ENCODE data around the gene ALKBH6.

The ALKBH6 gene

DNA sequence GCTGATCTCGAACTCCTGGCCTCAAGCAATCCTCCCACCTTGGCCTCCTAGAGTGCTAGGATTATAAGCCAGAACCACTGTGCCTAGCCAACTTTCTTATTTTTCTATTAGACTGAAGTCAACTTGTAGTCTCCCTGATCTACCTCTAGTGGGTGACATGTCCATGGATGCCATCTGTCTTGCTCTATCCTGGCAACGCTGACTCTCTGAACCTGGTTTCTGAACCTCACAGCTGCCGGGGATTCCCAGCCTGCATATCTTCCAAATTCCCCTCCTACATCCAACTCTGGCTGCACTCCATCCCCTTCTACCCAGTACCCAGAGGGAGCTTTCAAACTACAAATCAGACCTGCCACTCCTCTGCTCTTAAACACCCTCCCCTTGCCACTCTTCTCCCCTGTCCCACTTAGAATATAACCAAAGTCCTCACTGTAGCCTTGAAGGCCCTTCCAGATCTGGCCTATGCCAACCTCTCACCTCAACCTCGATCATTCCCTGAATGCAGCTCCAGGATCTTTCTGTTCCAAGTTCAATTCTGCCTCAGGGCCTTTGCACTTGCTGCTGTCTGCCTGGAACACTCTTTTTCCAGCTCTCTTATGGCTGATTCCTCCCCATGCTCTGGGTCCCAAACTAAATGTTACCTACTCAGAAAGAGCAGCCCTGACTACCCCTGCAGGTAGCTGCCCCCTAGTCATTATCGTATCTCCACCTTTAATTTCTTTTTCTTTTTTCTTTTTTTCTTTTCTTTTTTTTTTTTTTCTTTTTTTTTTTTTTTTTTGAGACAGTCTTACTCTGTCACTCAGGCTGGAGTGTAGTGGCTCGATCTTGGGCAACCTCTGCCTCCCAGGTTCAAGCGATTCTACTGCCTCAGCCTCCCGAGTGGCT lies 16.5 kb upstream of the ALKBH6 start:
- Histone ChIP-seq H3K4me2 (ENCODE audit: insufficient read depth, low read length, poor library complexity, severe bottlenecking) (no peak overlapping the region), H3K79me1 (ENCODE audit: low read depth, low read length) (peaks cover 3% of the 10 kb centered on the region), H4K91ac (ENCODE audit: low read depth, low read length, poor library complexity) (no peak overlapping the region), H3K9ac (ENCODE audit: low read depth, low read length, poor library complexity) (no peak overlapping the region), H3K4ac (ENCODE audit: low read length) (no peak overlapping the region), H3K9me3 (replicated peaks in 1 of 2; ENCODE audit: control insufficient read depth in 2 of 2, insufficient read depth in 1 of 2, low read depth in 1 of 2, low read length in 2 of 2) (peaks cover 0 to 2% of the 10 kb centered on the region in 2 donors), H4K8ac (ENCODE audit: low read depth, low read length) (no peak overlapping the region), H3K23ac (ENCODE audit: low read depth, low read length, poor library complexity) (no peak overlapping the region), H3K27ac (replicated peaks; ENCODE audit: low read length) (no peak overlapping the region), H3K18ac (ENCODE audit: low read length) (no peak overlapping the region), H3K4me1 (ENCODE audit: control insufficient read depth in 2 of 2, insufficient read depth in 1 of 2, low read depth in 1 of 2, low read length in 2 of 2) (peaks cover 4 to 7% of the 10 kb centered on the region in 2 donors), H3K4me3 (ENCODE audit: low read length in 2 of 2) (no peak overlapping the region), H2BK5ac (ENCODE audit: low read length) (no peak overlapping the region), H3K36me3 (replicated peaks in 1 of 2; ENCODE audit: control insufficient read depth in 2 of 2, insufficient read depth in 2 of 2, low read length in 2 of 2) (peaks cover 27 to 35% of the 10 kb centered on the region in 2 donors), H2BK15ac (ENCODE audit: low read length) (no peak overlapping the region), H3K27me3 (ENCODE audit: control insufficient read depth in 3 of 3, insufficient read depth in 3 of 3, low read depth in 1 of 3, low read length in 3 of 3) (no peaks in the 10 kb centered on the region), H2AFZ (ENCODE audit: low read length) (no peak overlapping the region), H2BK12ac (ENCODE audit: low read length) (no peak overlapping the region), H2AK5ac (ENCODE audit: low read depth, low read length) (no peak overlapping the region), H3K14ac (ENCODE audit: low read length) (no peak overlapping the region), H2BK120ac (ENCODE audit: low read depth, low read length) (no peak overlapping the region)
- no CpG with 5 or more reads among the region's 8 CpGs for WGBS, 2 donors (ENCODE audit: extremely low coverage in 2 of 2, insufficient read length in 2 of 2, insufficient replicate concordance in 1 of 2)
- no peak for DNase-seq (ENCODE audit: low spot score)

- H3K4me3 ChIP-seq (ENCODE audit: low read length in 2 of 2): no peak overlapping the region
- H3K4me1 ChIP-seq (ENCODE audit: control insufficient read depth in 2 of 2, insufficient read depth in 1 of 2, low read depth in 1 of 2, low read length in 2 of 2): peaks cover 4 to 7% of the 10 kb centered on the region in 2 donors
- peaks cover 3% of the 10 kb centered on the region for H3K79me1 ChIP-seq (ENCODE audit: low read depth, low read length)
- no peak overlapping the region for H3K18ac ChIP-seq (ENCODE audit: low read length)
- H3K27ac ChIP-seq (replicated peaks; ENCODE audit: low read length): no peak overlapping the region
- peaks cover 36 to 44% of the 10 kb centered on the region in 2 donors for H3K36me3 ChIP-seq (replicated peaks in 1 of 2; ENCODE audit: control insufficient read depth in 2 of 2, insufficient read depth in 2 of 2, low read length in 2 of 2)
- H3K9me3 ChIP-seq (replicated peaks in 1 of 2; ENCODE audit: control insufficient read depth in 2 of 2, insufficient read depth in 1 of 2, low read depth in 1 of 2, low read length in 2 of 2): peaks cover 0 to 2% of the 10 kb centered on the region in 2 donors
- H3K23ac ChIP-seq (ENCODE audit: low read depth, low read length, poor library complexity): no peak overlapping the region
- no peak overlapping the region for H3K9ac ChIP-seq (ENCODE audit: low read depth, low read length, poor library complexity)
- DNase-seq (ENCODE audit: low spot score): no peak
- no peak overlapping the region for H3K4ac ChIP-seq (ENCODE audit: low read length)
- no peaks in the 10 kb centered on the region for H3K27me3 ChIP-seq (ENCODE audit: control insufficient read depth in 3 of 3, insufficient read depth in 3 of 3, low read depth in 1 of 3, low read length in 3 of 3)
- H2BK120ac ChIP-seq (ENCODE audit: low read depth, low read length): no peak overlapping the region
- H2BK12ac ChIP-seq (ENCODE audit: low read length): peak overlapping the region; percentile 34
- no peak overlapping the region for H2AK5ac ChIP-seq (ENCODE audit: low read depth, low read length)
- H2BK15ac ChIP-seq (ENCODE audit: low read length): no peak overlapping the region
- no peak overlapping the region for H3K14ac ChIP-seq (ENCODE audit: low read length)
- H3K4me2 ChIP-seq (ENCODE audit: insufficient read depth, low read length, poor library complexity, severe bottlenecking): no peak overlapping the region
- H2AFZ ChIP-seq (ENCODE audit: low read length): no peak overlapping the region
- H4K8ac ChIP-seq (ENCODE audit: low read depth, low read length): no peak overlapping the region
- no peak overlapping the region for H4K91ac ChIP-seq (ENCODE audit: low read depth, low read length, poor library complexity)
- H2BK5ac ChIP-seq (ENCODE audit: low read length): peak overlapping the region; percentile 32
- no CpG with 5 or more reads among the region's 10 CpGs for WGBS, 2 donors (ENCODE audit: extremely low coverage in 2 of 2, insufficient read length in 2 of 2, insufficient replicate concordance in 1 of 2)
These were observed 14.5 kb upstream of the ALKBH6 start for GRCh38 chr19:36028313-36029041.

- H3K9ac ChIP-seq (ENCODE audit: low read depth, low read length, poor library complexity): no peak overlapping the region
- no peak overlapping the region for H2BK120ac ChIP-seq (ENCODE audit: low read depth, low read length)
- H4K91ac ChIP-seq (ENCODE audit: low read depth, low read length, poor library complexity): no peak overlapping the region
- no CpG with 5 or more reads among the region's 6 CpGs for WGBS, 2 donors (ENCODE audit: extremely low coverage in 2 of 2, insufficient read length in 2 of 2, insufficient replicate concordance in 1 of 2)
- DNase-seq (ENCODE audit: low spot score): no peak
- no peak overlapping the region for H3K23ac ChIP-seq (ENCODE audit: low read depth, low read length, poor library complexity)
- no peak overlapping the region for H4K8ac ChIP-seq (ENCODE audit: low read depth, low read length)
- peaks cover 0 to 4% of the 10 kb centered on the region in 2 donors for H3K4me1 ChIP-seq (ENCODE audit: control insufficient read depth in 2 of 2, insufficient read depth in 1 of 2, low read depth in 1 of 2, low read length in 2 of 2)
- H3K79me1 ChIP-seq (ENCODE audit: low read depth, low read length): peaks cover 3% of the 10 kb centered on the region
- no peak overlapping the region for H2AFZ ChIP-seq (ENCODE audit: low read length)
- no peak overlapping the region for H3K18ac ChIP-seq (ENCODE audit: low read length)
- no peak overlapping the region for H2BK5ac ChIP-seq (ENCODE audit: low read length)
- no peak overlapping the region for H3K4me3 ChIP-seq (ENCODE audit: low read length in 2 of 2)
- H3K9me3 ChIP-seq (replicated peaks in 1 of 2; ENCODE audit: control insufficient read depth in 2 of 2, insufficient read depth in 1 of 2, low read depth in 1 of 2, low read length in 2 of 2): peaks cover 0 to 2% of the 10 kb centered on the region in 2 donors
- no peak overlapping the region for H2AK5ac ChIP-seq (ENCODE audit: low read depth, low read length)
- no peaks in the 10 kb centered on the region for H3K27me3 ChIP-seq (ENCODE audit: control insufficient read depth in 3 of 3, insufficient read depth in 3 of 3, low read depth in 1 of 3, low read length in 3 of 3)
- H3K4ac ChIP-seq (ENCODE audit: low read length): no peak overlapping the region
- no peak overlapping the region for H3K4me2 ChIP-seq (ENCODE audit: insufficient read depth, low read length, poor library complexity, severe bottlenecking)
- no peak overlapping the region for H2BK15ac ChIP-seq (ENCODE audit: low read length)
- no peak overlapping the region for H3K14ac ChIP-seq (ENCODE audit: low read length)
- no peak overlapping the region for H3K27ac ChIP-seq (replicated peaks; ENCODE audit: low read length)
- H2BK12ac ChIP-seq (ENCODE audit: low read length): no peak overlapping the region
- H3K36me3 ChIP-seq (replicated peaks in 1 of 2; ENCODE audit: control insufficient read depth in 2 of 2, insufficient read depth in 2 of 2, low read length in 2 of 2): peaks cover 40 to 50% of the 10 kb centered on the region in 2 donors
These were observed 13.7 kb upstream of the ALKBH6 start for GRCh38 chr19:36027696-36028095.
